Iris pigment epithelial cell (primary cell): ENCODE results near the gene BEGAIN.

Experiments
- DNase-seq: peaks from one replicate; pipeline ENCODE4 v3.0.0-alpha.2; 2011; ENCODE audit warnings: low read depth

The BEGAIN gene

DNA sequence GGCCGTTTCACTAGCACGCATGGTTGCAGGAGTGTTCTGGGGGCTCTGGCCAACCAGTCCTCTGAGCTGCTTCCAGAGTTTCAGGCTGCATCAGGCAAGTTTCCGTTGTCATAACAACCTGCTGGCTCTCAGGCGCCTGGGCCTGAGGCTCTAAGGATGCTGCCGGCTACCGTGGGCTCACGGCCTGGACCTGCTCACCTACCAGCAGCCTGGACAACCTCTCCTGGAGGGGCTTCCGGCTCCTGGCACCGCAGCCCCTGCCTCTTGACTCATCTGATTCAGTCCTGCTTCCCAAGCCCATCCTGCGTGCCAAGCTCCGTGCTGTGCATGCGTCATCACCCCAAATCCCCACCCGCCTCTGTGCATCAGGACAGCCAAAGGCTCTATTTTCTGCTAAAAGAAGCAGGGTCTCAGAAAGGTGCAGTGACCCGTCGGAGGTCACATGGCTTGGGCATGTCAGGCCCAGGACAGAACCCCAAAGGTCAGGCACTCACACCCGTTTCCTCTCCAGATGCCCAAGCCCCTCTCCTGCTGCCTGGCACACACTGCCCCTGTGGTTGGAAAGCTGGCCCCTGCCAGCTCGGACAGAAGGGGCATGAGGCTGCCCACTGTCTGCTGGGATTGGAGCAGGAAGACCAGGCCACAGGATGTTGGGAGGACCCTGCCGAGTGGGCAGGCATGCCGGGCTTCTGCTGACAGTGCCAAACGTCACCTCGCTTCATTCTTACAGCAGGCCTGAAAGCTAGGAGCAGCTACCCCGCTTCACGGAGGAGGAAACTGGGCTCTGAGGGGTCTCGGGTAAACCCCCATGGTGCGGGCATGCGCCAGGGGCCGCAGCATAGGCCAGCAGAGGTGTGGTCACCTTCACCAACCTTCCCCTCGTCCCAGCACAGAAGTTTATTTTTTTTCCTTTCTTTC lies 5.7 kb downstream of the BEGAIN start:
- no peak for DNase-seq

DNA sequence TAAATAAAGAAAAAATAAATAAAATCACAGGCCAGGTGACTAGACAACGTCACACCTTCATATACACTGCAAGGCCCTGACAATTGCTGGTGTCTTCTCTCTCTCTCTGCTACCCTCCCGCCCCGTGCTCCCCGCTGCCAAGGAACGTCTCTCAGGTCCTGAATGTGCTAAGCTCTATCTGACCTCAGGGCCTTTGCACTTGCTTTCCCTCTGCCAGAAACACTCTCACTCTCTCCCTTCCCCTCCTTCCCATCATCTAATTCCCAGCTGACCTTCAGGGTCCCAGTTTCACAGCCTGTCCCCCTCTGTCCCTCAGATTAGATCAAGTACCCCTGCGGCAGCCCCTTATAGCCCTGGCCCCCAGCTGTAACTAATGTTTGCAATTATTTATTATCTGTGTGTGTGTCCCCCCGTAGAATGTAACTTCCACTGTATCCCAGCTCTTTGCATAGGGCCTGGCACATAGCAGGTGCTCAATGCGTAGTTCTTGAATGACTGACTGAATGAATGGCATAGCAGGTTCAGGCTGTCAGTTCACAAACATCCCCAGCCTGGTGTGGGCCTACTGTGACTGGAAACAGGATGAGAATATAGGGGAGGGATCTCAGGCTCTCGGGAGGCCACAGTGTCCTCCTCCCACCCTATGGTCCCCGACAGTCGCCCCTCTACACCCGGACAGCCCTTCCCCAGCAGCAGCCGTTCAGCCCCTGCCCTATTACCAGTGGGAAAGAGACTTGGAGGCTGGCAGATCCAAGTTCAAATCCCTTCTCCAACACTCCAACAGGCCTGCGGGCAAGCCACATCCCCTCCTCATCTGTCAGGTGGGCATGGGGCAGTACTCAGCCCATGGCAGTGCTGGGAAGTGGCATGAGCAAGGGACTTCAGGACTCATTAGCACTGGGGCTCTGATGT lies 6.6 kb downstream of the BEGAIN start:
- DNase-seq = no peak

GRCh38 chr14:100578552-100578951 lies 8.7 kb downstream of the BEGAIN start:
- peak; percentile 24 for DNase-seq

- no peak for DNase-seq
These were observed 9.2 kb downstream of the BEGAIN start for GRCh38 chr14:100577986-100578431.

GRCh38 chr14:100577321-100577985 lies 9.8 kb downstream of the BEGAIN start:
- no peak for DNase-seq

- DNase-seq = no peak
These were observed 10.8 kb downstream of the BEGAIN start for GRCh38 chr14:100576091-100577085.

- no peak for DNase-seq
These were observed 11.8 kb downstream of the BEGAIN start for GRCh38 chr14:100575266-100575995.

GRCh38 chr14:100574642-100575031 lies 12.6 kb downstream of the BEGAIN start:
- DNase-seq = no peak

- no peak for DNase-seq
These were observed 13.2 kb downstream of the BEGAIN start for GRCh38 chr14:100573757-100574641.

DNA sequence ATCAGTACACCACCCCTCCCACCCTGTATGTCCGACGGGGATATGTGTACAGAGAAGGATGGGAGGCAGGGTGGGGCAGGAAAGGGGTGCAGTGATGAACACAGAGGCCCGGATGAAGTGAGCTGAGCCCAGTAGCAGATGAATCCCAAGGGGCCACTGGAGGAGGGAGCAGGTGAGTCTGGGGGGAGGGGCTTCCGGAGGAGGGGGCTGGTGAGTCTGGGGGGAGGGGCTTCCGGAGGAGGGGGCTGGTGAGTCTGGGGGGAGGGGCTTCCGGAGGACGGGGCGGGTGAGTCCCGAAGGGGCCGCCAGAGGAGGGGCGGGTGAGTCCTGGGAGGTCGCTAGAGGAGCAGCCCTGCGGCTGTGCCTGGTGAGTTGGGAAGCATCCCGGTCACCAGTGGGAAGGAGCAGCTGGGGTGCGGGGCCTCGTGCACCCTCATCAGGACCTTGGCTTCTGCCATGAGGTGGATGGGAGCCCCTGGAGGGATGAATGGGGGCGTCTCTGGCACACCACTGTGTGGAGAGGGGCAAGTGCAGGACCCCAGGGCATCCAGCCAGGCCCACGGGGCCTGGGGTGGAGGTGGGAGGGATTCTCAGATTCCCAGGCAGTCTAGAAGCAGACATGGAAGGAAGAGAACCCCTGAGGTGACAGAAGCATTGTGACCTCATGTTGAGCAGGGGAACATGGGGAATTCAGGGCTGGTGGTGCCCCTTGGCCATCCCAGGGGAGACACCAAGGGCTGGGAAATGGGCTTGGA lies 14.0 kb downstream of the BEGAIN start:
- no peak for DNase-seq

GRCh38 chr14:100572543-100572942 lies 14.7 kb downstream of the BEGAIN start:
- DNase-seq = no peak

DNA sequence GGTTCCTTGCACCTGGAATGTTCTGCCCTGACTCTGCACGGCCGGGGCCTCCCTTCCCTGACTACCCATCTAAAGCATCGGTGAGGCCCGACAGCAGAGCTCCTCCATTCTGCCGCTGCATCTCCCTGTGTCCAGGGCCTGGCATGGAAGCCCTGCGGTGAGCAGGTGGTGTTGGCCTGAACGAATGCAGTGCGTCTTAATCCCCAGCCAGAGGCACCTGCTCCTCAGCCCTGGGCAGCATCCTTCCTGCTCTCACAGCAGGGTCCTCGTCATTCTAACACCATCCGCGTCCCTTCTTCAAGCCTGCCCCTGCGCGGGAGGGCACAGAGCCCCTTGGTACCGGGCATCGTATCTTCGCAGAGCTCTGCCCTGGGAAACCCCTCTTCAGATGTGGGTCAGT lies 15.4 kb downstream of the BEGAIN start:
- no peak for DNase-seq

- no peak for DNase-seq
These were observed 16.3 kb downstream of the BEGAIN start for GRCh38 chr14:100570726-100571454.

GRCh38 chr14:100569734-100570286 lies 17.4 kb downstream of the BEGAIN start:
- DNase-seq = no peak

DNA sequence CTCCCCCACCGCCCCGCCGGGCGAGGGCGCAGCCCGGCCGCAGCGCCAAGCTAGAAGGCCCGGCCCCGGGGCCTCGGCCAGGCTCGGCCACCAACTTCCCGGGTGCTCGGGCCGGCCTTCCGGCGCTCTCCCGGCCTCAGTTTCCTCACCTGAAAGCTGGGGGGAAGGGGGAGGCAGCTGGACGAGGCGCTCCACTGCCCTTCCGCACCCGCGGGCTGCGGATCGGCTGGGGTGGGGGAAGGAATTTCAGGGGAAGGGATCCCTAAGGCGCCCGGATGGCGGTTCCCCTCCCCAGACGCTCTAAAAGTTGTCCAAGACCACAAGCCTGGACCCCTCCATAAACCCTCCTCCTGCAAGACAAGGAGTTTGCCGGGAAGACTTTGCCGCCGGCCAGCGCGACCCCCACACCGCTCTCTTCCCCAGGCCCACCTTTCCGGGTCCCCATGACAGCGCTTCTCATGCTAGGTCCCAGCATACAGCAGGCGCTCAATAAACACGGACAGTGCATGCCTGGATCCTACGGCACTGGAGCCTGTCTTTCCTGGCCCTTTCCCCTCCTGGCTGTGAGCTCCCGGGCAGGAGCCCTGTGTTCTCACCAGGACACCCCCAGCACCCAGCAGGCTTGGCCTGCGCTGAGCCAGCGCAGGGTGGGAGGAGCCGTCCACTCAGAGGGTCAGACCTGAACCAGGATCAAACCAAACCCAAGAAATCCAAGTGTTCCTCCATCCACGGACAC lies 18.1 kb downstream of the BEGAIN start:
- DNase-seq = no peak

- DNase-seq = no peak
These were observed 18.8 kb downstream of the BEGAIN start for GRCh38 chr14:100568164-100568997.
